GM19193 (cell line): ENCODE results near the gene GRAMD2B.

ENCODE experiments used
- POLR2A ChIP-seq: IDR thresholded peaks from 4 replicates; pipeline ENCODE4 v1.6.1; 2011; ENCODE audit not compliant: insufficient read depth, insufficient read length; ENCODE audit errors: extremely low read depth

The GRAMD2B gene

DNA sequence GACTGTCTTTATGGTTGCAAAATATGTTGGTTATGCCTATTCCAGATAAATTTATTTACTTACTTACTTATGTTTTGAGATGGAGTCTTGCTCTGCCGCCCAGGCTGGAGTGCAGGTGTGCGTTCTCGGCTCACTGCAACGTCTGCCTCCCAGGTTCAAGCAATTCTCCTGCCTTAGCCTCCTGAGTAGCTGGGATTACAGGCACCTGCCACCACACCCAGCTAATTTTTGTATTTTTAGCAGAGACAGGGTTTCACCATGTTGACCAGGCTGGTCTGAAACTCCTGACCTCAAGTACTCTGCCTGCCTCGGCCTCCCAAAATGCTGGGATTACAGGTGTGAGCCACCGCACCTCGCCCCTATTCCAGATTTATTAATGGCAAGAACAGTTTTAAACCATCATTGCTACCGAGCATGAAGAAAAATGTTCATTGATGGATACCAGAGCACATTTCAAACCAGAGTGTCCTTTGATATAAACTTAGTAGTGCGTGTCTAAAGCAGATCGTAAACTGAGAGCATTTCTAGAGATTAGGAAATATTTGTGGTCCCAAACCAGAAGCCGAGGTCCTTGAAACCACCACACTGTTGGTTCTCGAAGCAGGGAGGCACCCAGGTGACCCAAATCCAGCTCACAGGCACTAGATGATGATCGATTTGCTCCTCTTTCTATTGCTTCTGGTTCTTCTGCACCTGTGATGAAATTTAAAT is 85.2 kb downstream of the GRAMD2B start:
- no peak for TF ChIP-seq POLR2A

DNA sequence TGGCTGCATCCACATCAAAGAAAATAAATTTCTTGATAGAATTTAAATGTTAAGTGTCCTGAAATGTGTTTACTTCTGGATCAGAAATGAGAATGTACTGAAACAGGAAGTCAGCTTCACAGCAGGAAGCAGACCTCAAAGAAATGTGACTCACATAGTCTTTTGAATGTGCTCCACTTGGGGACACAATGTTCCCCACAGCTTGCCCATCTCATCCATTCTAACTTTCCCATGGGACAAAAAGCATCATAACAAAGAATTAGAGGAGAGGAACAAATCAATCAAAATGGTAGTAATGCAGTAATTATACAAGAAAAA is 85.7 kb downstream of the GRAMD2B start:
- TF ChIP-seq POLR2A = no peak

DNA sequence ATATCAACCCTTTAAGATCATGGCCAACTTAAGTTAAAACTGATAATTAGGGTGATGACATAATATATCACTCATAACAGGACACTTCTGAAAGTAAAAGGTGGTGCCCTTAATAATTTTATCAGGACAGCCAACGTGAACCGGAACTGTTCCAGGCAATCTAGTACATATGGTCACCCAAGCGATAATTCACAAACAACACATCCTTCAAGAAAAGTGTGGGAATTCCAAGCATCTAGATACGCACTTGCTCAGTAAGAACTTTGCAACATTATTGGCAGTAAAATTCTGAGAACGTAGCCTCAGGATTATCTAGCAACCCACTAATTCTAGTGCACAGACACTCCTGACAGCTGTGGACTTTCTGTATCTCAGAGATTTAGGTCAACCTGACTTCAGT is 86.1 kb downstream of the GRAMD2B start:
- no peak for TF ChIP-seq POLR2A

DNA sequence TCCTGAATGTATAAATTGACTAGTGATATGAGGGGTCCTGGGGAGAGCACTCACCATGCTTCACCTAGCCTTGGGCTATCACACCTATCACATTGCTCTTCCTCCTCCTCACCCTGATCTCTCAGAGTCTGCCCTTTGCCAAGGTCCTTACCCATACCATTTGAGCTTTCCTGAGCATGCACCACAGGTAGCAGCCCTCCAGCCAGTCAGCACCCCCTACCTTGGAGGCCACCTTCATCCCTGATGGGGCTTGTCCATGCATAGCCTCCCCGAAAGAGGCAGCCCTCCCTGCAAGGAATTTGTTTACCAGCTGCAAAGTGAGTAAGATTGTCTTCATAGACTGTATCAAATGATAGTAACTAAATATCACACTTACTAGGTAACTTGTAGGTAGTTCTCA is 88.8 kb downstream of the GRAMD2B start:
- TF ChIP-seq POLR2A = no peak

DNA sequence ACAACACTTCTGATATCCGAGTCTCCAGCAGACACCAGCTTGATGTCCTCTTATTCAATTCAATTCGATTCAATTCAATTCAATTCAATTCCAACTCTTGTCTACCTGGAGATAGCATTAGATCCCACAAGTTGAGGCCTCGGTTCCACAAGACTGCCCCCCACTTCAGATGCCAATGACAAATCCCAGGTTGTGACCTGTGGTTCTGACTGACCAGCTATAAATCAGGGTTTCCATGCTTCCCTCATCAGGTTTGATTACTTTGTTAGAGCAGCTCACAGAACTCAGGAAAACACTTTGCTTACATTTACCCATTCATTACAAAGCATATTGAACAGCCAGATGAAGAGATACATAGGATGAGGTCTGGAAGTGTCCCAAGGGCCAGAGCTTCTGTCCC is 89.2 kb downstream of the GRAMD2B start:
- no peak for TF ChIP-seq POLR2A

DNA sequence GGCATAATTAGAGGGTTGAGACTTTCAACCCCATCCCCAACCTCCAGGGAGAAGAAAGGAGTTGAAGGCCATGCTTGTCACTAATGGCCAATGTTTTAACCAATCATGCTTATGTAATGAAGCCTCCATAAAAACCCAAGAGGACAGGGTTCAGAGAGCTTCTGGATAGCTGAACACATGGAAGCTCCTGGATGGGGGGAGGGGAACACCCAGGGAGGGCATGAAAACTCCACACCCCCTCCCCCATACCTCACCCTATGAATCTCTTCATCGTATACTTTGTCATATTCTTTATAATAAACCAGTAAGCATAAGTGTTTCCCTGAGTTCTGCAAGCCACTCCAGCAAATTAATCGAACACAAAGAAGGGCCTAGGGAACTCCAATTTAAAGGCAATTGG is 90.1 kb downstream of the GRAMD2B start:
- no peak for TF ChIP-seq POLR2A

DNA sequence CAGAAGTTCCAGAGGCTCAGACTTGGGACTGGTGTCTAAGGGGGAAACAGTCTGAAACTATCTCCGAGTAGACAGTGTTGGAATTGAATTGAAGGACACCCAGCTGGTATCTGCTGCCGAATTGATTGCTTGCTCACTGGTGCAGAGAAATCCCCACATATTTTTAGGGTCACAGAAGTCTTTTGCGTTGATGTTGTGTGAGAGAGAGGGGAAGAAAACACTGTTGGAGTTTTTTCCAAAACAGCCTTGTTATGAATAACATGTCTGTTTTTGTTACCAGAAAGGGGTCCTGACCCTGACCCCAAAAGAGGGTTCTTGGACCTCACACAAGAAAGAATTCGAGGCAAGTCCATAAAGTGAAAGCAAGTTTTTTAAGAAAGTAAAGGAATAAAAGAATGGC is 90.5 kb downstream of the GRAMD2B start:
- no peak for TF ChIP-seq POLR2A

DNA sequence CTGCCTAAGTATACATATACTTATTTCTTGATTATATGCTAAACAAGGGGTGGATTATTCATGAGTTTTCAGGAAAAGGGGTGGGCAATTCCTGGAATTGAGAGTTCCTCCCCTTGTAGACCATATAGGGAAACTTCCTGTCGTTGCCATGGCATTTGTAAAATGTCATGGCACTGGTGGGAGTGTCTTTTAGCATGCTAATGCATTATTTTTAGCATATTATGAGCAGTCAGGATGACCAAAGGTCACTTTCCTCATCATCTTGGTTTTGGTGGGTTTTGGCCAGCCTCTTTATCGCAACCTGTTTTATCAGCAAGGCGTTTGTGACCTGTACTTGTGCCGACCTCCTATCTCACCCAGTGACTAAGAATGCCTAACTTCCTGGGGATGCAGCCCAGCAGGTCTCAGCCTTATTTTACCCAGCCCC is 90.9 kb downstream of the GRAMD2B start:
- TF ChIP-seq POLR2A = no peak

DNA sequence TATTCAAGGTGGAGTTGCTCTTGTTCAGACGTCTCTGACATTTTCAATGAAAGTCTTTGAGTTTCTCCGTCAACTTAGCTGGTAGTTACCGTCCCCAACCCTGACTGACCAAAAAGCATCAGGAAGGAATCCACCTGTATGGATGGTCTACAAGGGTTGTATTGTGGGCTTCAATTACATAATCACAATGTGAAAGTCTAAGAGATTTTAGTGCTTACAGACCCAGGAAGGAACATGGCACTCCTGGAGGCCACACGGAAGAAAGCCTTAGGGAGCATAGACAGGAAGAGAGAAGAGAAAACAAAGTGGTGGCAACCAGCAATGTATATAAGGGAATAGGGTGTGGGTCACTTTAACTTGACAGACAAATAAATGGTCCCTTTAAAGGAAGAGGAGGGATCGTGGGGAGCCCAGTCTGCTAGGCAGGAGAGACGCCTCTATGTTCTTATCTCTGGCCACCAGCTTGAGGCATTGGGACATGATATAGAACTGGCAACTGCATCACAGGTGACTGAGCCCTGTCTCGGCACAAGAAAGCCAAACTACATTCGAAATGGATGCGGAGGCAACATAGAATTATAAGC is 91.4 kb downstream of the GRAMD2B start:
- no peak for TF ChIP-seq POLR2A

DNA sequence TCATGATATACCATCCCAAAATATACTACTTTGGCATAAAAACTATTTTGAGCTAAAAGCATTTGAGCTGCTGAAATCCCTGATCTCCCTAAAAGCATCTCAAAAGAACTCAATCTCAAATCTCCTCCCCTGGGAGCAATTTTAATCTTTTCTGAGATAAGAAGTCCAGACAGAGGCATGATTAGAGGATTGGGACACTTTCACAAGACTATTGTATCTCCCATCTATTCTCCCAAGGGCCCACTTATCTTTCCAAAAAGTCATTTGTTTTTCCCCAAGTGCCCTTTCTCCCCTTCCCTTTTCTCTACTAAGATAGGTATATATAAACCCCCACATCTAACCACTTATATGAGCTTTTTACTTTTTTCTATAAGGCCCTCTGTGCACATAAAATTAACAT is 92.1 kb downstream of the GRAMD2B start:
- TF ChIP-seq POLR2A = no peak

DNA sequence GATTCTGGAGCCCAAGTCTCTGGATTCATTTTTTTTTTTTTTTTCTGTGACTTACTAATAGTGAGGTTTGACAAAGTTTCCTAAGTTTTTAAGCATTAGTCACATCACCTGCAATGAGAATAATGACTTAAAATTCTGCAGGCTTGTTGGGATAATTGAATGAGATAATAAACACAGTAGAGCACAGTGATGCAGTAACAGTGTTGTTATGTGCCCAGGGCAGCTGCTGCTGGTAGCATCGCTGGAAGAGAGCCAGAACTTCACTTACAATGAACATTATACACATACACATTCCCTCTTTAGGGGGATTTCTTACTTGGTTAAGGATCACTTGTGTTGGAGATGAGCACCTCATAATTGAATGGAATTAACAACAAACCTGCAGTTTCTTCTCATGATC is 92.9 kb downstream of the GRAMD2B start:
- TF ChIP-seq POLR2A = no peak

DNA sequence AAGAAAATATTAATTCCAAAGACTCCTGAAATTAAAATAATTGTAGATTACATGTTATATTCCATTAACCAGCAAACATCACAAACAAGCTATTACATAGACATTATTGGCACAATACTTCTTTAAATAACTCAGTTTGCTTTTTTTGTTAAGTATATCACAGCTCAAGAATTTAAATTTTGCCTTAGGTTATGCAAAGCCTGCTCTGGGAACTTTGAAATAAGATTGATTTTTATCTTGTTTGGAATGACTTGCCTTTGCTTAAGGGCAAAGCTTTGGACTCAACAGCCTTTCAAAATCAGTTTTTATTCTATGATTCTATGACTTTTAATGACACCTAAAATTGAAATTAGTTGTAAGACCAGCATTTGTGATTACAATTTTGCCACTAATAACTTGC is 93.6 kb downstream of the GRAMD2B start:
- no peak for TF ChIP-seq POLR2A

DNA sequence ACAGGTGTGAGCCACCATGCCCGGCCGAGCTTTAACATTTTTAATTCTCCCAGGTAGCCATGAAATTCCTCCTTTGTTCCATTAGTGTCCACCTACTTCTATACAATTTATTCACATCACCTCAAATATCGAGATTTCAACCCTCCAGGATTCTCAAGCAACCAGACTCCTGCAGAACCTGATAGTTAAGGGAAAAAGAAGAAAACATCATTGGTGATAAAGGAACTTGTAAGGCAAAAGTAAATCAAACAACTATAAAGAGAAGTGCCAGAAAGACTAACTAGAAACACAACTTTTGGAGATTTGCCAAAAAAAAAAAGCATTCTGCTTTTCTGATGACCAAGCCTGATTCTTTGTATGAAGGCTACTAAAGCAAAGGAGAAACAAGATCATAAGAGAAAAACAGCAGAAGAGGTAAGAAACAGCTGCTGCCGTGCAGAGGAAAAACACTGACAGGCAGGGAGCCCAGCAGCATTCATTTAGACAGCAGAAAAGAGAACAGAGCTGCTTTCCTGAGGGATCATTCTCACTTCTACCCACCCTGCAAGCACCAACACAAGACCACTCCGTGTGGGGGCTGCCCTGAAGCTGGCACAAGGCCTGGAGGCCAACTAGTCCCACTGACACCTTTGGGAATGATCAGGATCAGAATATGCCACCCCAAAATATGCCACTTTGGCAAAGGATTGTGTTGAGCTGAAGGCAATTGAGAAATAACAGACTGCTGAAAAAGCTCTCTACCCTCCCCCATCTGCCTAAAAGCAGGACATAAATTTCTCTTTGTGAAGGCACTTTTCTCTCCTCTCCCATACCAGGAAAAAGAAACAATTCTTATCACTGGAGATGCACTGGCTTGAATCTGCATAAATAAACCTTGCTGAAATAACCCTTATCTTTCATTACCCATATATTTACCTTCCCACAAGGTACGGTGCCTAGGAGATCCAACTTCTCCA is 96.7 kb downstream of the GRAMD2B start:
- no peak for TF ChIP-seq POLR2A

DNA sequence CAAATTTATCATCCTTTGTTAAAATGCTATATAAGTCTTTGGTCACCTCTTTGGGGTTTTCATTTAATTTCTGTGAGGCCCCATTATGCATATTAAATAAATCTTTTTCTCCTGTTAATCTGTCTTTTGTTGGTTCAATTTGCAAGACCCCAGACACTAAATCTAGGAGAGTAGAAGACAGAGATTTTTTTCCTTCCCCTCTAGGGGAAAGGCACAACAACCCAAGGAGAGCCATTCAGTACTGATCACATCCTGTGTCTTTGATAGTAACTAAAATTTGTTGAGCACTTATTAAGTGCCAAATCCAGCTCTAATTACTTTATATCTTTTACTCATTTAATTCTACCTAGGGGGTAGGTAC is 97.4 kb downstream of the GRAMD2B start:
- TF ChIP-seq POLR2A = no peak

DNA sequence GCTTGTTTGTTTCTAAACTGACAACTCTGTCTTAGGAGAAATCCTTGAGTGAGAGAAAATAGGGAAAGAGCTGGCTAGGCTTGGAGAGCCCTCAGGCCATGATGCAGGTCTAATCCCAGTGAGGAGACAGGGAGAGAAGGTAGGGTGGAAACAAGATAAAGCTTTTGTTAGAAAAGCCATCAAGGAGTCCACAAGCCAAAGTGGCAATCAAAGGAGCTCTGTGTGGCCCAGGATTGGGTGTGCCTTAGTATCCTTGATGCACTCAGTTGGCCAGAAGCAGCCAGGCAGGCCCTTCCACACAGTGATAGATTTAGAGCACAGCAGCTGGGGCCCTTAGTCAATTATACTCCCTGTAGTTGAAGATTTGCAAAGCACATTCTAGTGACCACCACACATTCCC is 97.9 kb downstream of the GRAMD2B start:
- TF ChIP-seq POLR2A = no peak
